Measurements from ENCODE around the gene KCTD4. TPM values are rescaled to one million over a fixed set of nuclear protein-coding genes. Genes with fewer than 3 reads are reported as not detected.

Gene KCTD4
- total RNA-seq, 2 experiments from 2014 or later: not detected

DNA sequence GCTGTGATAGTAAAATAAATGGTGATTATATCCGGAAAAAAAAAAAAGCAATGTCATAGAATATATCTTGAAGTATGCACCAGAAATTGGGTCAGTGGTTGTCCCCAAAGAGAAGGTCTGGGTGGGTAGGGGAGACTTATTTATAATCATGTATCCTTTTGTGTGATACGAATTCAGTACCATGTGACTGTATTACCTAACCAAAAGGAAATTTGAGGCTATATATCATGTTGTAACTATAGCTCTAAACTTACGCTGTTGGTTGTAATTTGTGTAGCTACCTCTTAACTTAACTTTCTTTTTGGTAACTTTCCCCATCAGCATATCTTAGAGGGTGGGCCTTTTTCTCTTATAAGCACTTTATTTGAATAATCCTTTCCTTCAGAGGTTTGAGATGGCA, 25.2 kb upstream of the KCTD4 start:
- intact Hi-C loops (cut with micrococcal nuclease): no loop called here
- ChIA-PET POLR2A (no interaction called here), CTCF (no interaction called here)
- DNase-seq: no peak
- H3K36me3 Mint-ChIP-seq: peaks cover 3% of the 10 kb centered on the region
- H3K27me3 Mint-ChIP-seq: no peaks in the 10 kb centered on the region
- no peaks in the 10 kb centered on the region for H3K9me3 Mint-ChIP-seq
- H3K4me1 Mint-ChIP-seq (ENCODE audit: low read depth): peaks cover 12% of the 10 kb centered on the region
- H3K4me3 Mint-ChIP-seq: no peak overlapping the region
- no peak overlapping the region for H3K27ac Mint-ChIP-seq

DNA sequence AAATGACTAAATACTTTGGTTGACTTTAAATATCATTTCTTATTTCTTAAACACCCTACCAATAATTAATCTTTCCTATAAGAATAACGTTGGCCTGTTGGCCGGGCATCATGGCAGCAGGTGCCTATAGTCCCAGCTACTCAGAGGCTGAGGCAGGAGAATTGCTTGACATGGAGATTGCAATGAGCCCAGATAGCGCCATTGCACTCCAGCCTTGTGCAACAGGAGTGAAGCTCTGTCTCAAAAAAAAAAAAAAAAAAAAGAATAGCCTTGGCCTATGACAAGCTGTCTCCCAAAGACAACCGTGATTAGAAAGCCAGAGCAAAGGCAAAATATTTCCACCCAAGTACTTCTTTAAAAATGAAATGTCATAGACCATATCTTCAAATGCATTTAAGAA, 24.5 kb upstream of the KCTD4 start:
- Mint-ChIP-seq H3K4me3 (no peak overlapping the region), H3K27ac (no peak overlapping the region), H3K36me3 (peaks cover 3% of the 10 kb centered on the region), H3K9me3 (no peaks in the 10 kb centered on the region), H3K27me3 (no peaks in the 10 kb centered on the region), H3K4me1 (ENCODE audit: low read depth) (peaks cover 12% of the 10 kb centered on the region)
- intact Hi-C loops (cut with micrococcal nuclease): no loop called here
- ChIA-PET POLR2A (no interaction called here), CTCF (no interaction called here)
- DNase-seq: no peak

DNA sequence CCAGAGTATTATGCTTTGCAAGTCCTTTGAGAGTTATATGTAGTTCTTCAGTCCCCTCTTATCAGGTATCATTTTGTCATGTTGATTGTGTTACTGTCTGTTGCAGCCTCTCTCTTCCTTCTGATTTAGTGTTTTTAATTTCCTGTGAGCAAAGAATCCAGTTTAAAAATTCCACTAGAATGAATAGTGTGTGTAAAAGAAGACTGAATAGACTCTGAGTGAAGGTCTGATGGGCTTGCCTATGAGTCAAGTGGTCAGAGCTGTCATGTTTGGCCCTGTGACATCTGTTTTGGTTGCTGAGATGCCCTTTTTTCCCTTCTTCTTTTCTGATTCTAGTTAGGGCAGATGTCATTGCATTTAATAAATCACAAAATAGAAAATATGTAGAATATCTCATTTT, 23.3 kb upstream of the KCTD4 start:
- intact Hi-C loops (cut with micrococcal nuclease): no loop called here
- CTCF ChIA-PET: no interaction called here
- POLR2A ChIA-PET: no interaction called here
- no peak overlapping the region for H3K27ac Mint-ChIP-seq
- no peaks in the 10 kb centered on the region for H3K27me3 Mint-ChIP-seq
- peaks cover 8% of the 10 kb centered on the region for H3K4me1 Mint-ChIP-seq (ENCODE audit: low read depth)
- no peak for DNase-seq
- H3K4me3 Mint-ChIP-seq: no peak overlapping the region
- peaks cover 3% of the 10 kb centered on the region for H3K36me3 Mint-ChIP-seq
- H3K9me3 Mint-ChIP-seq: no peaks in the 10 kb centered on the region

DNA sequence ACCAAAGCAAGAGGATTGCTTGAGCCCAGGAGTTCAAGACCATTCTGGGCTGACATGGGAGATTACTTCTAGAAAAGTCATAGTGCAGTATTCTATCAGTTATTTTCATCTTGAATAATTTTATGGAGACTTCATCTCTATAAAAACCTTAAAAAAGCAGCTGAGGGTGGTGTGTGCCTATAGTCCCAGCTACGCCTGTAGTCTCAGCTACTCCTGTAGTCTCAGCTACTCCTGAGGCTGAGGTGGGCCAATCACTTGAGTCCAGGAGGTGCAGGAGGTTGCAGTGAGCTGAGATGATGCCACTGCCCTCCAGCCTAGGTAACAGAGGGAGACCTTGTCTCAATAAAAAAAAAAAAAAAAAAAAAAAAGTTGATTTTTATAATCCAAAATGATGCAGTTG, 22.1 kb upstream of the KCTD4 start:
- no peak overlapping the region for H3K27ac Mint-ChIP-seq
- H3K4me1 Mint-ChIP-seq (ENCODE audit: low read depth): peaks cover 6% of the 10 kb centered on the region
- H3K9me3 Mint-ChIP-seq: no peaks in the 10 kb centered on the region
- no peaks in the 10 kb centered on the region for H3K36me3 Mint-ChIP-seq
- no peaks in the 10 kb centered on the region for H3K27me3 Mint-ChIP-seq
- CTCF ChIA-PET: no interaction called here
- H3K4me3 Mint-ChIP-seq: no peak overlapping the region
- intact Hi-C loops (cut with micrococcal nuclease): no loop called here
- POLR2A ChIA-PET: interaction anchor here (0.6 kb wide), 1 partner anchor 10 kb away, joined by 3 read pairs; no protein-coding TSS in a partner anchor
- no peak for DNase-seq

DNA sequence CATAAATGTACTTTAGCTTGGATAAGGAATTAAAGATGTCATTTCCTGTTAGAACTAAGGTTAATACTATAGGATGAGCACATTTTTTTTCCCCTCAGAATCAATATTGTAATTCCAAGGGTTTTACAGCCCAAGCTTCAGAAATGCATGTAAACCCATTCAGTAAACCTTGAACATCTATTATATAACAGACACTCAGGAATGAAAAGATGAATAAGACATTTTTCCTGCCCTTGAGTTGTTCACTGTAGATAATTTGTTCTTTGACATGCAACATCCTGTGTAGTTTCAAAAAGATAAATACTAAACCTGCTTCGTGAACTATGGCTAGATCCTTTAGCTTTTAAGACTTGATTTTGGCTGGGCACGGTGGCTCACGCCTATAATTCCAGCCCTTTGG, 21.7 kb upstream of the KCTD4 start:
- Mint-ChIP-seq H3K27ac (no peak overlapping the region), H3K27me3 (no peaks in the 10 kb centered on the region), H3K4me3 (no peak overlapping the region), H3K9me3 (no peaks in the 10 kb centered on the region), H3K4me1 (ENCODE audit: low read depth) (peaks cover 6% of the 10 kb centered on the region), H3K36me3 (no peaks in the 10 kb centered on the region)
- intact Hi-C loops (cut with micrococcal nuclease): no loop called here
- ChIA-PET CTCF (no interaction called here), POLR2A (no interaction called here)
- no peak for DNase-seq

DNA sequence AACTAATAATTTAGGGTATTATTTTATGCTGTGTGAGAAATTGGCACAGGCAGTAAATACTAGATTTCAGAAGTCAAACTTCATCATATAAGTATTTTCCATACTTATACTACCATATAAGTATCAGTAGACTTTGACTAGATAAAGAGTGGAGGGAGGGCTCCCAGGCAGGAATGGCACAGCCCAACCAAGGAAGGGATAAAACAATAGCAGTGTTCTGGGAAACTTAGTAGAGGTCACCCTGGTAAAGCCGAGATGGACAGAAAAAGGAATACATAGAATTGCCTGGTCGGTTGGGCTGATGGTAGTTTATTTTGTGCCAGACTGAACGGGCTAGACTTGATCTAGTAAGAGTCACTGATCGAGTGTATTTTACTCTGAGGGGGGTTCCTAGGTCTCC, 19.6 kb upstream of the KCTD4 start:
- H3K27me3 Mint-ChIP-seq: no peaks in the 10 kb centered on the region
- H3K4me3 Mint-ChIP-seq: no peak overlapping the region
- peaks cover 4% of the 10 kb centered on the region for H3K36me3 Mint-ChIP-seq
- ChIA-PET CTCF (no interaction called here), POLR2A (no interaction called here)
- intact Hi-C loops (cut with micrococcal nuclease): no loop called here
- no peaks in the 10 kb centered on the region for H3K9me3 Mint-ChIP-seq
- no peak for DNase-seq
- H3K27ac Mint-ChIP-seq: no peak overlapping the region
- peaks cover 10% of the 10 kb centered on the region for H3K4me1 Mint-ChIP-seq (ENCODE audit: low read depth)

DNA sequence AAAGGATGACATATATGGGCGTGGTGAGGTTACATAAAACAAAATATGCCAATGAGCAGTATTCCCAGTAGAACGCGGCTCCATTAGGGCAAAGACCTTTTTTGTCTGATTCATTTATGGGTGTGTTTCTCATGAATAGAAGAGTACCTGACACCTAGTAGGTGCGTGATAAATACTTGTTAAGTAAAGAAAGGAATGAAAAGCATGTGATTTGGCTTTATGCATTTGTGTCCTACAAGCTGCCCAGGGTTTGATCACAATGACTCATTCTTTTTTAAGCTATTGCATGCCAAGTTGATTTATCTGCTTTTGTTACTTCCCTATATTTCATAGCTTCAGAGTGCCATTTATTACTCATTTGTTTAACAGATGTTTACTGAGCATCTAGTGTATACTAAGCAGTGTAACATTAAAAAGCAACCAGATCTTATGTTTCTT, 19.1 kb upstream of the KCTD4 start:
- CTCF ChIA-PET: no interaction called here
- POLR2A ChIA-PET: no interaction called here
- Mint-ChIP-seq H3K36me3 (peaks cover 4% of the 10 kb centered on the region), H3K4me1 (ENCODE audit: low read depth) (peaks cover 10% of the 10 kb centered on the region), H3K27me3 (no peaks in the 10 kb centered on the region), H3K9me3 (no peaks in the 10 kb centered on the region), H3K4me3 (no peak overlapping the region), H3K27ac (no peak overlapping the region)
- DNase-seq: no peak
- intact Hi-C loops (cut with micrococcal nuclease): no loop called here

DNA sequence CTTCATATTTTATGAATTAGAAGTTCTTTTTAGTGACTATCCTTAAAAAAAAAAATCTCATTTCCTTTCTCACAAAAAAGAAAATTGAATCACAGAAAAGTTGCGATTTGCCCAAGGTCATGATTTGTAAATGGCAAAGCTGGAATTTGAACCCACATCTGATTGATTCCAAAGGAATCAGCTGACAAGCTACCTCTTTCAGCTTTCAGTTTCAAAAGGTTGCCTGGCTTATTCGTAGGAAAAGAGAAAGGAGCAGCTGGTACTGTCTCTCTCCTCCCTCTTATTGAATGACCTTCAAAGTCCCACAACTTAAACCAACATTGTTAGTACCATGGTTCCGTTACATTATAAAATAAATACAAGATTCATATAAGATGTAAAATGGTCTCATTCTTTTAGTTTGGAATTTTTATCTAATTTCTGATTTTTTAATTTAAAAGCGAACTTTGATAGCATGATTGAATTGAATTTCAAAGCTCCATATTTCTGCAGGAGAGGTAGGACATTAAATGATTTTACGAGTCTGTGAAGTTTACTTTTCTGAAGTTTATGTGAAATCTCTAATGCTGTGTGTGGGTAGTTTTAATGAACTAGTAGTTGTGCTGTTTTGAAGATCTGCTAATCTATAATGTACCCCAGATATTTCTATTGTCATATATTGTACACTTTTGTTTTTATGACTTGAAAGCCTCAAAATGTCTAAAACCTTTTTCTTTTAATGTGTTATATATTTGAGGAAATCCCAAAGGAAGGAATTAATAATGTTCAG, 18.5 kb upstream of the KCTD4 start:
- Mint-ChIP-seq H3K4me3 (no peak overlapping the region), H3K27me3 (no peaks in the 10 kb centered on the region), H3K27ac (no peak overlapping the region), H3K36me3 (peaks cover 4% of the 10 kb centered on the region), H3K4me1 (ENCODE audit: low read depth) (peaks cover 10% of the 10 kb centered on the region), H3K9me3 (no peaks in the 10 kb centered on the region)
- DNase-seq: no peak
- intact Hi-C loops (cut with micrococcal nuclease): no loop called here
- ChIA-PET CTCF (interaction anchor here (0.6 kb wide), 1 partner anchor 181 kb away, joined by 3 read pairs; no protein-coding TSS in a partner anchor), POLR2A (no interaction called here)

DNA sequence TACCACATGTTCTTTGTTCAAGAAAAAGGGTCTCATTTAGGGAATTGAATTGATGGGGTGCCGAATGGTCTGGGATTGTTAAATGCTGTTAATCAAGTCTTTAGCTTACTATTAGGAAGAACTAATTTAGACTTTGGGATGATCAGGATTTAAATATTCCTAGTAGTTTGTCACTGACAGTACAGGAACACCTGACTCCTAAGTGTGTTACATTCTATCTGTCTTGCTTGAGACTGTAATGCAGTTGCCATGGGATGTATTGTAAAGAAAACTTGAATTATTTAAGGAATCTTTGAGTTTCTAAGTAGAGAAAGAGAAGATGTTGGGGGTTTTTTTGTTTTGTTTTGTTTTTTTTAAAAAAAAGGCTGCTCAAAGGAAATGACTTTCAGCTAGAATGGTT, 17.8 kb upstream of the KCTD4 start:
- CTCF ChIA-PET: interaction anchor here (1.1 kb wide), 1 partner anchor 172 kb away, joined by 3 read pairs; no protein-coding TSS in a partner anchor
- no peak for DNase-seq
- H3K36me3 Mint-ChIP-seq: peaks cover 4% of the 10 kb centered on the region
- H3K4me1 Mint-ChIP-seq (ENCODE audit: low read depth): peaks cover 10% of the 10 kb centered on the region
- POLR2A ChIA-PET: no interaction called here
- intact Hi-C loops (cut with micrococcal nuclease): no loop called here
- no peak overlapping the region for H3K27ac Mint-ChIP-seq
- H3K9me3 Mint-ChIP-seq: no peaks in the 10 kb centered on the region
- H3K4me3 Mint-ChIP-seq: no peak overlapping the region
- H3K27me3 Mint-ChIP-seq: no peaks in the 10 kb centered on the region

DNA sequence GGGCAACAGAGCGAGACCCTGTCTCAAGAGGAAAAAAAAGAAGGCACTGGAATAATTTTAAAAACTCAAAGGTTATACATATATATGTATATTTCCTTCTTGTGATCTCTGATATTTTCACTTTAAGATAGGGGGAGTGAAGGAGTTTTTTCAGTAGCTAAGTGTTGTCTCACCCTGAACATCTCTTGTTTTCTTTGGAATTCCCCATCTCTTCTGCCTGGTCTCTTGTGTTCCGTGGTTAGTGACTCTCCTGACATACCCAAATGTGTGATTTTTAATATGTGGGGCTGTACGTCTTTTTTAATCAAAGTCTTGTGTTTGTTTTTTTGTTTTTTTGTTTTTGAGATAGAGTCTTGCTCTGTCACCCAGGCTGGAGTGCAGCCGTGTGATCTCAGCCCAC, 15.3 kb upstream of the KCTD4 start:
- CTCF ChIA-PET: no interaction called here
- Mint-ChIP-seq H3K4me3 (no peak overlapping the region), H3K9me3 (no peaks in the 10 kb centered on the region), H3K4me1 (ENCODE audit: low read depth) (peaks cover 10% of the 10 kb centered on the region), H3K27me3 (no peaks in the 10 kb centered on the region), H3K27ac (no peak overlapping the region), H3K36me3 (peaks cover 4% of the 10 kb centered on the region)
- intact Hi-C loops (cut with micrococcal nuclease): no loop called here
- POLR2A ChIA-PET: no interaction called here
- DNase-seq: no peak

DNA sequence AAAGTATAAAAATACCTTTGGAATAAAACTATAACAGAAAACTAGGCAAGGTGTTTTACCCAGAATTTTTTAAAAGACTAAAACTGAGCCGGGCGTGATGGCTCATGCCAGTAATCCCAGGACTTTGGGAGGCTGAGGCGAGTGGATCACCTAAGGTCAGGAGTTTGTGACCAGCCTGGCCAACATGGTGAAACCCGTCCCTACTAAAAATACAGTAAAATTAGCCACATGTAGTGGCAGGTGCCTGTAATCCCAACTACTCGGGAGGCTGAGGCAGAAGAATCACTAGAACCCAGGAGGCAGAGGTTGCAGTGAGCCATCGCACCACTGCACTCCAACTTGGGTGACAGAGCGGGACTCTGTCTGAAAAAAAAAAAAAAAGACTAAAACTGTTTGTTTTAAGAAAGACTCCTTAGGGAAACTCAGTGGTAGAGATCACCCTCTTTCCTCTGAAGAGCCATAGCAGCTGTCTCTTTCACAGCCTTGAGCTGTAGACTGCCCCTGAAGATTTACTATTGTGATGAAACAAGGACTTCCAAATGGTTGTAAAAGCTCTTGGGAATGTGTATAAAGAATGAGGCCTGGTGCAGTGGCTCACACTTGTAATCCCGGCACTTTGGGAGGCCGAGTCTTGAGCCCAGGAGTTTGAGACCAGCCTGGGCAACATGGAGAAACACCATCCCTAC, 14.7 kb upstream of the KCTD4 start:
- no peak overlapping the region for H3K4me3 Mint-ChIP-seq
- POLR2A ChIA-PET: no interaction called here

DNA sequence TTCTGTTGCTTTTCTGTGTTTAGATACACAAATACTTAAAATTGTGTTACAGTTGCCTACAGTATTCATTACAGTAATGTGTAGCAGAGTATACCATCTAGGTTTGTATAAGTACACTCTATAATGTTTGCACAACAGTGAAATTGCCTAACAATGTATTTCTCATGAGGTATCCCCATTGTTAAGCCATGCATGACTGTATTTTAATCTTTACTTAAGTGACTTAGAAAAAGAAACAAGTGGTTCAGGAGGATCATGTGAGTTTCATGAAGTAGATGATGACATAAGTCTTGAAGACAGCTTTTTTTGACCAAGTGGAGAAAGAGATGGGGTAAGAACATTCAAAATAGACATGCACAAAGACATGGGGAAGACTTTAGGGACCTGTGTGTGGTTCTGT, 8.4 kb upstream of the KCTD4 start:
- Mint-ChIP-seq H3K27ac (no peak overlapping the region), H3K36me3 (peaks cover 26% of the 10 kb centered on the region), H3K4me3 (no peak overlapping the region), H3K4me1 (ENCODE audit: low read depth) (peaks cover 20% of the 10 kb centered on the region), H3K9me3 (no peaks in the 10 kb centered on the region), H3K27me3 (no peaks in the 10 kb centered on the region)
- intact Hi-C loops (cut with micrococcal nuclease): loop anchor here (5.0 kb wide), 1 partner anchor 98 kb away; no protein-coding TSS in a partner anchor
- ChIA-PET POLR2A (no interaction called here), CTCF (no interaction called here)
- DNase-seq: no peak

More for the DNA sequence above, 14.7 kb upstream of the KCTD4 start:
- Mint-ChIP-seq H3K9me3 (no peaks in the 10 kb centered on the region), H3K4me1 (ENCODE audit: low read depth) (peaks cover 10% of the 10 kb centered on the region), H3K36me3 (peaks cover 9% of the 10 kb centered on the region), H3K27ac (no peak overlapping the region), H3K27me3 (no peaks in the 10 kb centered on the region)
- CTCF ChIA-PET: no interaction called here
- no peak for DNase-seq
- intact Hi-C loops (cut with micrococcal nuclease): no loop called here

DNA sequence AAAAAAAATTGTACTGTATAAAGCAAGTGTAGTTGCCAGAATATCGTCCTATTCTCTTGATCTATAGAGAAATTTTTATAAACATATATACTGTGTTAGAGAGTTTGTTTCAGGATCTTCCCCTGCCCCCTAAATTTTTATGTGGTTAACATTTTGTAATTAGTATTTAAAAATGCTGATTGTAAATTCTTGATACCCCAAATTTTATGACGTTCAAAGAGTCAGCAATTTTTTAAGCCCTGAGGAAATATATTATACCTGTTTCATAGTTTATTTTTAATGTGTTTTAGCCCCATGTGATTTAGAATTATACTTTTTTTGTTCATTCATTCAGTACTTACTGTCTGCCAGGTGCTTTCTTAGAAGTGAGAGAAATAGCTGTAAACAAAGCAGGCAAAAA, 7.3 kb upstream of the KCTD4 start:
- Mint-ChIP-seq H3K27me3 (no peaks in the 10 kb centered on the region), H3K9me3 (no peaks in the 10 kb centered on the region), H3K4me3 (no peak overlapping the region), H3K27ac (no peak overlapping the region), H3K36me3 (peaks cover 28% of the 10 kb centered on the region), H3K4me1 (ENCODE audit: low read depth) (peaks cover 23% of the 10 kb centered on the region)
- ChIA-PET CTCF (no interaction called here), POLR2A (no interaction called here)
- intact Hi-C loops (cut with micrococcal nuclease): loop anchor here (5.0 kb wide), 1 partner anchor 99 kb away; no protein-coding TSS in a partner anchor
- DNase-seq: no peak
